ENCODE data around the gene KIAA0232.

KIAA0232 gene

DNA sequence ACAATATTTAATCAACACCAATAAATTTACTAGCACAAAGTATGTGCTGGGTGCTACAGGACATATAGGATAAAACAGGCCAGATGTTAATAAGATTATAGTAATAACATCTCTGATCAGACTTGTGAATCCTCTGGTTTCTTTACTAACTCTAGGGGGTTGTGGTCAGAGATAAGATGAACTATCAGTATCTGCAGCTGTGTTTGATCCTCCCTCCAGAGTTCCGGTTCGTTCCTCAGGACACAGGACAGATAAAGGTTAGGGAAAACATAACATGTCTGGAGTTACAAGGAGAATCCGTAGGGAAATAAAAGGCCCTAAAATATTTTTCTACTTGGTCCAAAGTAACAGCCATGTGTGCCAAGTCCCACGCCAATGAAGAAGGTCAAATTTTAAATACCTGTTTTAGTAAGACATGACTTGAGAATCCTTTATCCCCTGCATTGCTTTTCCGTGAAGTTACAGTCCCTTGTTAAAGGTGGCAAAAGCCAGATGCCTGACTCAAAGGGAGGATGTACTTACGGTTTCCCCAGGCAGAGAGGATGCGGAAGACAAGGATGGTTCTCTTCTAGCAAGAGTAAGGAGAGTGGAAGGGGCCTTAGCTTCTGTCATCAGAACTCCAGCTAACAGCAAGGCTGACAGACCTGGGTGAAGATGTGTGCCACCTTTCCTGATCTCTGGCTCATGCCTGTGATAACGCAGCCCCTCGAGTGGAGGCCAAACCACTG lies 44.4 kb downstream of the KIAA0232 start:
- TF ChIP-seq CTCF (IDR thresholded peaks at IDR 0.05): no peak

GRCh38 chr4:6829086-6829485 lies 46.6 kb downstream of the KIAA0232 start:
- TF ChIP-seq CTCF (IDR thresholded peaks at IDR 0.05): no peak

DNA sequence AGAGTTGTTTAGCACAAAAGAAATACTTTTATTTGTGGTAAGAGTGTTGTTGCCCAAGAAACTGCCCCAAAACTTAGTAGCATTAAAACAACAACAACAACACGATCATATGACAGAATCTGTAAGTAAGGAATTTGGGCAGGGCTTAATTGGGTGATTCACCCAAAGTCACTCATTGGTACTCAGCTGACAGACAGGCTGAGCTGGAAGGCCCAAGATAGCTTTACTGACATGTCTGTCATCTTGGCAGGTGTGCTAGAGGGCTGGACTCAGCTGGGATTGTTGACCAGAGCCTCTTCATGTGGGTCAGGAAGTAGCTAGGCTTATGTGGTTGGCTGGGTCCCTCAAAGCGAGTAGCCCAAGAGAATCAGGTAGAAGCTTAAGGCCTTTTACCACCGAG lies 52.3 kb downstream of the KIAA0232 start:
- TF ChIP-seq CTCF (IDR thresholded peaks at IDR 0.05): no peak

- TF ChIP-seq CTCF (IDR thresholded peaks at IDR 0.05): no peak
These were observed 57.1 kb downstream of the KIAA0232 start for GRCh38 chr4:6839579-6839978.

DNA sequence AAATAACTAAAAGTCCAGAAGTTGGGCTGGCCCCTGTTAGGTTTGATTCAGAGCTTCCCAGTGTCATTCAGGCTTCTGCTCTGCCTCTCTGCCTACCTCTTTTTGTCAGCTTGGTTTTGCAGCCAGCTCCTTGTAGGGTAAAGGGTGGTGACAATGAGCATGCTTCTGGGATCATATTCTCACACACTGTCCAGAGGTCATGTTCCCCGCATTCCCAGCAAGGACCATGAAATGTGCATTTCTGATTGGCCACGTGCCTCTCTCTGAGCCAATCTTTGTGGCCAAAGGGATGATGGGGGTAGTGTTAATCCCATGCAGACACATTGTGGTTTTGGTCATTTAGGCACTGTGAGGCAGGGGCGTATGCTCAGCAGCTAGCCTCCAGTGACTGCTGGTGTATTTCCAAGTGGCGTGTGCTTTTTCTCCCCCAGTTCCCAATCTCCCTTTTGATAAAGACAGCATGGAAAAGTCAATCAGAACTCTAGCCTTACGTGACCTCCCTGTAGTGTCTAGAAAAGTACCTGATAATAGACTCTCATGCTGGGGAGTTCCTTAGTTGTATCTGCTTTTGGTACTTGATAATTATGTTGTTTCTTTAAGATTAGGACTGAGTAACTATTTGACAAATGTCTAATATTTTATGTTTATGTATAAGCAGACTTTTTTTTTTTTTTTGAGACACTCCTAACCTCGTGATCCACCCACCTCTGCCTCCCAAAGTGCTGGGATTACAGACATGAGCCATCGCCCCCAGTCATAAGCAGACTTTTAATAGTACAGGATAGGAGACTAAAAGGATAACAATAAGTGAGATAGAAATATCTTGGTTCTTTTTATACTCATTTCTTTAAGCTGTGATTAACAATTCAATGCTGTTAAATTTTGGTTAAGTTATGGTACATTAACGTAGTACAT lies 57.8 kb downstream of the KIAA0232 start:
- TF ChIP-seq CTCF (IDR thresholded peaks at IDR 0.05): no peak

DNA sequence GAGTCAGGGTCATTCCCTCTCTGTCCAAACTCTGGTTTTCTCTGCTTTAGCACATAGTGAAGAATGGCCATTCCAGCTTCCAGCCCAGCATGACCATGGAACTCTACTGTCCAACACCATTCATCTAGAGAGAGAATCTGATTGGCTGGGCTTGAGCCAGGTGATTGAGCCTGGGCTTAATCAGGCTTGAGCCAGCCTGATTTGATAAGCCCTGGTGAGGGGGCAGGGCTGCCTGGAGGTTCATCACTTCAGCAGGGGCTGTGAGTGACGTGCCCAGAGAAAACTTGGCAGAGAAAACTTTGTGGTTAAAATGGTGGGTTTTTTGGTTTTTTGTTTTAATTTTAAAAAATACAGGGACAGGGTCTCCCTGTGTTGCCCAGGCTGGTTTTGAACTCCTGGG lies 62.5 kb downstream of the KIAA0232 start:
- TF ChIP-seq CTCF (IDR thresholded peaks at IDR 0.05): no peak

DNA sequence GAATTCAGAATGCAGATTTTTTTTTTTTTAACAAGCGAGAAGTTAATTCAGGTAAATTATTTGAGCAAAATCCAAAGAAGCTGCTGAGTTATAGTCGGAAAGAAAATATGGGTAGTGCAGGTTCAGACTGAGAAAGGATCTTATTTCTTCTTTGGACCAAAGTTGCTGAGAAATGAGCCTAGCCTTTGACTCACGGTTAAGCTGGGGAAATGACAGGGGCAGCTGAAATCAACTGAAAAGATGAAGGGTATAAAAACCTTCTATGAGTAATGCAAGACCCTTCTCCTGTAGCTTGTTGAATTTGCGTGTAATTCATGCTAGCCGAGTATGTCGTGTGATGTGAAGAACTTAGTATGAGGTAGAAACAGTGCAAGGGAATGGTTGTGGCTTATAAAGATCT lies 63.0 kb downstream of the KIAA0232 start:
- TF ChIP-seq CTCF (IDR thresholded peaks at IDR 0.05): no peak

Data from LNCAP (cell line).